PC-3 (cell line): Measurements from ENCODE around the gene CNBD2. TPM values are rescaled to one million over a fixed set of nuclear protein-coding genes. Genes with fewer than 3 reads are reported as not detected.

Experiments
- ATAC-seq: fragments of 200-7000 bp; cut with Tn5 transposase; 2 replicates; pipeline ENCODE4 v1.9.1; 2020; ENCODE audit warnings: mild to moderate bottlenecking, moderate library complexity
- BruUV-seq: library from RNA; stranded (reverse); fragments of 400-500 nt; replicated peaks from 2 replicates; lab custom pipeline; 2021; lab: Mats Ljungman, UMichigan
- CTCF ChIA-PET: fragments of 300-600 bp; sonication (Branson Sonifier 250); formaldehyde crosslinking; loops from one replicate; lab custom pipeline; 2022; ENCODE audit warnings: antibody characterized with exemption; lab: Charles Lee
- POLR2A ChIA-PET: fragments of 300-600 bp; sonication (Branson Sonifier 250); formaldehyde crosslinking; loops from one replicate; lab custom pipeline; 2022; ENCODE audit warnings: antibody characterized with exemption; ENCODE audit not compliant: unreplicated experiment; lab: Charles Lee
- DNase-seq: peaks from one replicate; pipeline ENCODE4 v3.0.0-alpha.2; 2015
- H2AFZ ChIP-seq: fragments of 300-600 bp; sonication (generic); 2 replicates; pipeline ENCODE4 v1.6.0; 2016; ENCODE audit warnings: antibody characterized with exemption, low read length
- H3F3A ChIP-seq: fragments of 300-600 bp; sonication (generic); one replicate; pipeline ENCODE4 v1.6.0; 2017; ENCODE audit warnings: antibody characterized with exemption, low read length, control low read depth, mild to moderate bottlenecking; ENCODE audit not compliant: unreplicated experiment
- H3K27ac ChIP-seq: fragments of 300-600 bp; sonication (generic); 2 replicates; pipeline ENCODE4 v1.5.1; 2016; ENCODE audit warnings: mild to moderate bottlenecking, low read length
- H3K27me3 ChIP-seq: fragments of 300-600 bp; sonication (generic); 2 replicates; pipeline ENCODE4 v1.6.1; 2016; ENCODE audit warnings: low read length, mixed read lengths
- H3K36me3 ChIP-seq: fragments of 300-600 bp; sonication (generic); 2 replicates; pipeline ENCODE4 v1.6.1; 2016; ENCODE audit warnings: low read depth, mixed run types, low read length, mixed read lengths
- H3K4me1 ChIP-seq: fragments of 300-600 bp; sonication (generic); 2 replicates; pipeline ENCODE4 v1.5.1; 2016; ENCODE audit warnings: low read length; ENCODE audit not compliant: insufficient read depth
- H3K4me2 ChIP-seq: fragments of 300-600 bp; sonication (generic); 2 replicates; pipeline ENCODE4 v1.6.0; 2016; ENCODE audit warnings: low read length
- H3K4me3 ChIP-seq: fragments of 300-600 bp; sonication (generic); 2 replicates; pipeline ENCODE4 v1.5.1; 2016; ENCODE audit warnings: mild to moderate bottlenecking, low read length, mixed read lengths
- H3K79me2 ChIP-seq: fragments of 300-600 bp; sonication (generic); 2 replicates; pipeline ENCODE4 v1.6.1; 2017; ENCODE audit warnings: low read length, mixed read lengths
- H3K9ac ChIP-seq: fragments of 300-600 bp; sonication (generic); 2 replicates; pipeline ENCODE4 v1.6.0; 2016; ENCODE audit warnings: mild to moderate bottlenecking, low read length
- H3K9me2 ChIP-seq: fragments of 300-600 bp; sonication (generic); replicated peaks from 2 replicates; pipeline ENCODE4 v1.6.1; 2016; ENCODE audit warnings: mixed run types, low read length, mixed read lengths
- H3K9me3 ChIP-seq: fragments of 300-600 bp; sonication (generic); 2 replicates; pipeline ENCODE4 v1.6.1; 2016; ENCODE audit warnings: low read length, mixed read lengths
- H4K20me1 ChIP-seq: fragments of 300-600 bp; sonication (generic); 2 replicates; pipeline ENCODE4 v1.6.1; 2016; ENCODE audit warnings: low read length, mixed read lengths
- EZH2 ChIP-seq: fragments of 300-600 bp; sonication (generic); IDR thresholded peaks from one replicate; pipeline ENCODE4 v1.6.1; 2017; ENCODE audit warnings: antibody characterized with exemption, mild to moderate bottlenecking, low read length; ENCODE audit not compliant: unreplicated experiment
- EZH2phosphoT487 ChIP-seq: fragments of 300-600 bp; sonication (generic); IDR thresholded peaks from 2 replicates; pipeline ENCODE4 v1.6.1; 2018; ENCODE audit warnings: mild to moderate bottlenecking, antibody characterized with exemption, low read length, borderline replicate concordance
- intact Hi-C: fragments of 100-400 bp; cut with micrococcal nuclease; formaldehyde crosslinking; loops from 2 replicates; pipeline ENCODE4 v1.9.0; 2023
- total RNA-seq: library from RNA; depleted of rRNA; stranded (reverse); fragments of >200 nt; gene quantifications from 2 replicates; pipeline ENCODE4 v1.2.3, GENCODE V29; 2014
- TF ChIP-seq, protein P1 (sequence below): fragments of 300-600 bp; sonication (generic); conservative IDR thresholded peaks from 2 replicates; pipeline ENCODE4 v1.5.1; 2017; ENCODE audit warnings: antibody characterized with exemption, low read depth, mild to moderate bottlenecking, low read length

The CNBD2 gene
- total RNA-seq, 1 experiment from 2014 or later = 6.6 TPM

DNA sequence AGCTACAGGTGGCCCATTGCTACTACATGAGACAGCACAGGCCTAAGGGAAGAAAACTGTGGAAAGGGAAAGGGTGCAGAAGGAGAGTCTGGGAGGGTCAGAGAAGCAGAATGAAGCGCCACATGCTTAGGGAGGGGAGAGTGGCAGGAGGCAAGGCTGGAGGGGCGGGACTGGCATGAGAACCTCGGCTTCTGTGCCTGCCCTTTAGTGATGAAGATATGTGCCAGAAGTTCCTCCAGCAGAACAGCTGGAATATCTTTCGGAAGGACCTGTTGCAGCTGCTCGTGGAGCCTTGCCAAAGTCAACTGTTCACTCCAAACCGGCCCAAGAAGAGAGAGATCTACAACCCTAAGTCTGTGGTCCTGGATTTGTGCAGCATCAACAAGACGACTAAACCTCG is 61.8 kb downstream of the CNBD2 start:
- no peak for TF ChIP-seq EZH2
- TF ChIP-seq, protein P1, sequence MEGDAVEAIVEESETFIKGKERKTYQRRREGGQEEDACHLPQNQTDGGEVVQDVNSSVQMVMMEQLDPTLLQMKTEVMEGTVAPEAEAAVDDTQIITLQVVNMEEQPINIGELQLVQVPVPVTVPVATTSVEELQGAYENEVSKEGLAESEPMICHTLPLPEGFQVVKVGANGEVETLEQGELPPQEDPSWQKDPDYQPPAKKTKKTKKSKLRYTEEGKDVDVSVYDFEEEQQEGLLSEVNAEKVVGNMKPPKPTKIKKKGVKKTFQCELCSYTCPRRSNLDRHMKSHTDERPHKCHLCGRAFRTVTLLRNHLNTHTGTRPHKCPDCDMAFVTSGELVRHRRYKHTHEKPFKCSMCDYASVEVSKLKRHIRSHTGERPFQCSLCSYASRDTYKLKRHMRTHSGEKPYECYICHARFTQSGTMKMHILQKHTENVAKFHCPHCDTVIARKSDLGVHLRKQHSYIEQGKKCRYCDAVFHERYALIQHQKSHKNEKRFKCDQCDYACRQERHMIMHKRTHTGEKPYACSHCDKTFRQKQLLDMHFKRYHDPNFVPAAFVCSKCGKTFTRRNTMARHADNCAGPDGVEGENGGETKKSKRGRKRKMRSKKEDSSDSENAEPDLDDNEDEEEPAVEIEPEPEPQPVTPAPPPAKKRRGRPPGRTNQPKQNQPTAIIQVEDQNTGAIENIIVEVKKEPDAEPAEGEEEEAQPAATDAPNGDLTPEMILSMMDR = no peak
- TF ChIP-seq EZH2phosphoT487 = no peak
- no peaks in the 10 kb centered on the region for H3K27me3 ChIP-seq
- BruUV-seq = no TSS peak
- DNase-seq = no peak
- H3K9me2 ChIP-seq = no peaks in the 10 kb centered on the region
- no peak for ATAC-seq
- H3K9ac ChIP-seq = no peak overlapping the region
- H3K36me3 ChIP-seq = no peaks in the 10 kb centered on the region
- H3K4me2 ChIP-seq = no peak overlapping the region
- no peaks in the 10 kb centered on the region for H3K9me3 ChIP-seq
- H3K4me3 ChIP-seq = no peak overlapping the region
- H3K4me1 ChIP-seq = peaks cover 4% of the 10 kb centered on the region
- H3F3A ChIP-seq = no peaks in the 10 kb centered on the region
- H2AFZ ChIP-seq = no peak overlapping the region
- ChIA-PET CTCF (no interaction called here), POLR2A (interaction anchor here (0.6 kb wide), 1 partner anchor 89 kb away, joined by 4 read pairs; no protein-coding TSS in a partner anchor)
- no peaks in the 10 kb centered on the region for H3K79me2 ChIP-seq
- no peaks in the 10 kb centered on the region for H4K20me1 ChIP-seq
- H3K27ac ChIP-seq = no peak overlapping the region
- intact Hi-C loops = no loop called here

DNA sequence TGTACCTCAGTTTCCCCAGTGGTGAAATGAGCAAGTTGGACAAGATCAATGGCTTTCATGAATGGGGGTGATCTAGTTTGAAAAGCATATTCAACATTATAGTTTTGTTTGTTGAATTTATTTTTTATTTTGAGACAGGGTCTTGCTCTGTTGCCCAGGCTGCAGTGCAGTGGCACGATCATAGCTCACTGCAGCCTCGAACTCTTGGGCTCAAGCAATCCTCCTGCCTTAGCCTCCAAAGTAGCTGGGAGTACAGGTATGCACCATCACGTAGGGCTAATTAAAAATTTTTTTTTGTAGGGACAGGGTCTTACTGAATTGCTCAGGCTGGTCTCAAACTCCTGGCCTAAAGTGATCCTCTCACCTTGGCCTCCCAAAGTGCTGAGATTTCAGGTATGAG is 63.4 kb downstream of the CNBD2 start:
- Histone ChIP-seq H4K20me1 (no peaks in the 10 kb centered on the region), H3K9me2 (no peaks in the 10 kb centered on the region), H2AFZ (no peak overlapping the region), H3K36me3 (no peaks in the 10 kb centered on the region), H3K4me2 (no peak overlapping the region), H3K9me3 (no peaks in the 10 kb centered on the region), H3F3A (no peaks in the 10 kb centered on the region), H3K79me2 (no peaks in the 10 kb centered on the region), H3K27me3 (no peaks in the 10 kb centered on the region), H3K9ac (no peak overlapping the region), H3K27ac (no peak overlapping the region), H3K4me1 (peaks cover 19% of the 10 kb centered on the region), H3K4me3 (no peak overlapping the region)
- CTCF ChIA-PET = no interaction called here
- ATAC-seq (no peak), DNase-seq (no peak)
- POLR2A ChIA-PET = no interaction called here
- BruUV-seq = no TSS peak
- intact Hi-C loops = no loop called here
- TF ChIP-seq, protein P1 = no peak
- no peak for TF ChIP-seq EZH2
- TF ChIP-seq EZH2phosphoT487 = no peak

DNA sequence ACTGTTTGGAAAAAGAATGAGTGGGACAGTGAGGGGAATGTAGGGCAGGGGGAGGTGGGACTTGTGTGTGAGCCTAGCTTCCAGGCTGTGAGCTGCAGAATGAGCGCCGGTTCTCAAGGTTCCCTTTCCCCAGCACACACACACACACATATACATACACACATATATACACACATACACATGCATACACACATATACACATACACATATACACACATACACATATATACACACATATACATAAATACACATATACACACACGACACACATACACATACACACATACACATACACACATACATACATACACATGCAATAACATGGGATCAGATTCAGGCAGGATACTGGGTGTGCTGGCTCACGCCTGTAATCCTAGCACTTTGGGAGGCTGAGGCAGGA is 66.5 kb downstream of the CNBD2 start:
- Histone ChIP-seq H4K20me1 (no peaks in the 10 kb centered on the region), H3K4me1 (peaks cover 21% of the 10 kb centered on the region), H3K79me2 (no peaks in the 10 kb centered on the region), H3F3A (no peaks in the 10 kb centered on the region), H3K36me3 (no peaks in the 10 kb centered on the region), H3K9me2 (no peaks in the 10 kb centered on the region), H3K9me3 (no peaks in the 10 kb centered on the region), H2AFZ (no peak overlapping the region), H3K4me2 (peak overlapping the region; percentile 26; the same call in 1 of the 2 replicates), H3K4me3 (no peak overlapping the region), H3K27me3 (no peaks in the 10 kb centered on the region), H3K27ac (no peak overlapping the region), H3K9ac (no peak overlapping the region)
- intact Hi-C loops = loop anchor here (1.0 to 5.0 kb wide), 2 partner anchors 9 to 38 kb away; no protein-coding TSS in a partner anchor
- BruUV-seq = no TSS peak
- ATAC-seq (no peak), DNase-seq (no peak)
- ChIA-PET CTCF (no interaction called here), POLR2A (no interaction called here)
- TF ChIP-seq, protein P1 = no peak
- TF ChIP-seq EZH2 (no peak), EZH2phosphoT487 (no peak)
